ENCODE measurements around the gene IRF2BP2. TPM values are rescaled to one million over a fixed set of nuclear protein-coding genes. Genes with fewer than 3 reads are reported as not detected.

IRF2BP2 gene
- total and polyA plus RNA-seq, 2 of the 13 experiments (the other 11 are each of a cell fraction or from before 2014, with no cell fraction given): 140 to 147 TPM

DNA sequence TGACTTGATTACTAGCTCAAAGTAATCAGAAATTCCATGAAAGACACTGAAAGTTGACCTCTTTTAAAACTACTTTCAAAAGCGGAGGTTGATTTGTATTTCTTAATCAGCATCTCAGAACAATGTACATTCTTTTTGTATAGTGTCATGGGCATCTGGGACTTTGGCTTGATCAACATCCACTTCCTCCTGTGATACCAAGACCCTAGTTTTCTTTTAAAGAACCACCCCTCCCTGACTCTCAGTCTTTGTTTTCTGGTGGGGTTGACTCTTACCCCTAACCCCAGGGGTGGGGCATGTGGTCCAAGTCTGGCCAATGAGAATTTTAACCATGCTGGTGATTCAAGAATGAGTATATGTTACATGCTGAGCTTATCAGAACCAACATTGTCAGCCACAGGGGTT is 21.7 kb upstream of the IRF2BP2 start (continued):
- TF ChIP-seq TOPORS (CRISPR knock-in tag; IDR thresholded peaks at IDR 0.05) (no peak), SMYD3 (CRISPR knock-in tag; IDR thresholded peaks at IDR 0.05) (no peak), ZNF234 (CRISPR knock-in tag; conservative IDR thresholded peaks at IDR 0.05) (no peak), GATAD2A (CRISPR knock-in tag; IDR thresholded peaks at IDR 0.05) (peak; percentile 72), ZNF292 (CRISPR knock-in tag; IDR thresholded peaks at IDR 0.05; ENCODE audit: borderline replicate concordance, low read depth) (no peak), ZNF652 (CRISPR knock-in tag; IDR thresholded peaks at IDR 0.05; ENCODE audit: borderline replicate concordance, low read depth) (no peak), NCOA1 (CRISPR knock-in tag; IDR thresholded peaks at IDR 0.05) (no peak), GLI4 (CRISPR knock-in tag; IDR thresholded peaks at IDR 0.05; ENCODE audit: borderline replicate concordance) (no peak), ZFP41 (CRISPR knock-in tag; IDR thresholded peaks at IDR 0.05; ENCODE audit: borderline replicate concordance) (no peak), EED (CRISPR knock-in tag; IDR thresholded peaks at IDR 0.05) (no peak), ZNF674 (CRISPR knock-in tag; IDR thresholded peaks at IDR 0.05; ENCODE audit: low read depth) (no peak), ZNF589 (CRISPR knock-in tag; conservative IDR thresholded peaks at IDR 0.05) (no peak), NPAS2 (CRISPR knock-in tag; IDR thresholded peaks at IDR 0.05; ENCODE audit: borderline replicate concordance) (no peak), HIVEP1 (CRISPR knock-in tag; IDR thresholded peaks at IDR 0.05) (no peak), RXRB (CRISPR knock-in tag; IDR thresholded peaks at IDR 0.05; ENCODE audit: borderline replicate concordance) (peak; percentile 67; the same call in 1 of the 2 replicates), ZNF224 (CRISPR knock-in tag; IDR thresholded peaks at IDR 0.05) (no peak), HMGA1 (CRISPR knock-in tag; conservative IDR thresholded peaks at IDR 0.05) (no peak), DNMT3B (CRISPR knock-in tag; conservative IDR thresholded peaks at IDR 0.05) (no peak), JUN (CRISPR knock-in tag; IDR thresholded peaks at IDR 0.05) (no peak), MLLT10 (CRISPR knock-in tag; IDR thresholded peaks at IDR 0.05) (no peak), FOXP1 (IDR thresholded peaks at IDR 0.05) (no peak), FOXP1 (CRISPR knock-in tag; IDR thresholded peaks at IDR 0.05) (peak; percentile 63; the same call in 1 of the 2 replicates), TMF1 (CRISPR knock-in tag; IDR thresholded peaks at IDR 0.05; ENCODE audit: low read depth) (no peak)
- TF ChIP-seq, protein P1, sequence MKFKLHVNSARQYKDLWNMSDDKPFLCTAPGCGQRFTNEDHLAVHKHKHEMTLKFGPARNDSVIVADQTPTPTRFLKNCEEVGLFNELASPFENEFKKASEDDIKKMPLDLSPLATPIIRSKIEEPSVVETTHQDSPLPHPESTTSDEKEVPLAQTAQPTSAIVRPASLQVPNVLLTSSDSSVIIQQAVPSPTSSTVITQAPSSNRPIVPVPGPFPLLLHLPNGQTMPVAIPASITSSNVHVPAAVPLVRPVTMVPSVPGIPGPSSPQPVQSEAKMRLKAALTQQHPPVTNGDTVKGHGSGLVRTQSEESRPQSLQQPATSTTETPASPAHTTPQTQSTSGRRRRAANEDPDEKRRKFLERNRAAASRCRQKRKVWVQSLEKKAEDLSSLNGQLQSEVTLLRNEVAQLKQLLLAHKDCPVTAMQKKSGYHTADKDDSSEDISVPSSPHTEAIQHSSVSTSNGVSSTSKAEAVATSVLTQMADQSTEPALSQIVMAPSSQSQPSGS (CRISPR knock-in tag; IDR thresholded peaks at IDR 0.05): peak; percentile 66; the same call in 1 of the 2 replicates
- TF ChIP-seq, protein P2, sequence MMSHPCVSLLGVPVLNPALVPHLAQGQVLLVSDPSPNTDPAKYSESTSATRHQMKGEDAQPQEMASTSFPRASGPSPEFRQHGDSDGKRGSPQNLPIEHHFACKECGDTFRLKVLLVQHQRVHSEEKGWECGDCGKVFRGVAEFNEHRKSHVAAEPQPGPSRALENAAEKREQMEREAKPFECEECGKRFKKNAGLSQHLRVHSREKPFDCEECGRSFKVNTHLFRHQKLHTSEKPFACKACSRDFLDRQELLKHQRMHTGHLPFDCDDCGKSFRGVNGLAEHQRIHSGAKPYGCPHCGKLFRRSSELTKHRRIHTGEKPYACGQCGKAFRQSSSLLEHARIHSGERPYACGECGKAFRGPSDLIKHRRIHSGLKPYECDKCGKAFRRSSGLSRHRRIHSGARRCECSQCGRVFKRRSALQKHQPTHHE (CRISPR knock-in tag; IDR thresholded peaks at IDR 0.05; ENCODE audit: borderline replicate concordance): no peak
- TF ChIP-seq, protein P3, sequence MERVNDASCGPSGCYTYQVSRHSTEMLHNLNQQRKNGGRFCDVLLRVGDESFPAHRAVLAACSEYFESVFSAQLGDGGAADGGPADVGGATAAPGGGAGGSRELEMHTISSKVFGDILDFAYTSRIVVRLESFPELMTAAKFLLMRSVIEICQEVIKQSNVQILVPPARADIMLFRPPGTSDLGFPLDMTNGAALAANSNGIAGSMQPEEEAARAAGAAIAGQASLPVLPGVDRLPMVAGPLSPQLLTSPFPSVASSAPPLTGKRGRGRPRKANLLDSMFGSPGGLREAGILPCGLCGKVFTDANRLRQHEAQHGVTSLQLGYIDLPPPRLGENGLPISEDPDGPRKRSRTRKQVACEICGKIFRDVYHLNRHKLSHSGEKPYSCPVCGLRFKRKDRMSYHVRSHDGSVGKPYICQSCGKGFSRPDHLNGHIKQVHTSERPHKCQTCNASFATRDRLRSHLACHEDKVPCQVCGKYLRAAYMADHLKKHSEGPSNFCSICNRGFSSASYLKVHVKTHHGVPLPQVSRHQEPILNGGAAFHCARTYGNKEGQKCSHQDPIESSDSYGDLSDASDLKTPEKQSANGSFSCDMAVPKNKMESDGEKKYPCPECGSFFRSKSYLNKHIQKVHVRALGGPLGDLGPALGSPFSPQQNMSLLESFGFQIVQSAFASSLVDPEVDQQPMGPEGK (CRISPR knock-in tag; IDR thresholded peaks at IDR 0.05): peak; percentile 66
- TF ChIP-seq, protein P4, sequence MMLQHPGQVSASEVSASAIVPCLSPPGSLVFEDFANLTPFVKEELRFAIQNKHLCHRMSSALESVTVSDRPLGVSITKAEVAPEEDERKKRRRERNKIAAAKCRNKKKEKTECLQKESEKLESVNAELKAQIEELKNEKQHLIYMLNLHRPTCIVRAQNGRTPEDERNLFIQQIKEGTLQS (CRISPR knock-in tag; IDR thresholded peaks at IDR 0.05): peak; percentile 70; the same call in 1 of the 2 replicates
- TF ChIP-seq, protein P5, sequence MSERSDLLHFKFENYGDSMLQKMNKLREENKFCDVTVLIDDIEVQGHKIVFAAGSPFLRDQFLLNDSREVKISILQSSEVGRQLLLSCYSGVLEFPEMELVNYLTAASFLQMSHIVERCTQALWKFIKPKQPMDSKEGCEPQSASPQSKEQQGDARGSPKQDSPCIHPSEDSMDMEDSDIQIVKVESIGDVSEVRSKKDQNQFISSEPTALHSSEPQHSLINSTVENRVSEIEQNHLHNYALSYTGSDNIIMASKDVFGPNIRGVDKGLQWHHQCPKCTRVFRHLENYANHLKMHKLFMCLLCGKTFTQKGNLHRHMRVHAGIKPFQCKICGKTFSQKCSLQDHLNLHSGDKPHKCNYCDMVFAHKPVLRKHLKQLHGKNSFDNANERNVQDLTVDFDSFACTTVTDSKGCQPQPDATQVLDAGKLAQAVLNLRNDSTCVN (CRISPR knock-in tag; IDR thresholded peaks at IDR 0.05; ENCODE audit: borderline replicate concordance): no peak

All from HepG2 (cell line).